Coronary artery (tissue), 2 donors: ENCODE data around the gene DOHH.

ENCODE experiments used
- DNase-seq: peaks from one replicate; pipeline ENCODE4 v3.0.0-alpha.2; 2017; ENCODE audit warnings: low spot score
- H3K27ac ChIP-seq, 2 donors: fragments of 200-600 bp; sonication (generic); one replicate each; pipeline ENCODE4 v1.5.1; 2016 to 2019
- H3K4me3 ChIP-seq: fragments of 200-600 bp; sonication (generic); 2 replicates; pipeline ENCODE4 v1.5.1; 2016; ENCODE audit warnings: mild to moderate bottlenecking, moderate library complexity
- TF ChIP-seq, protein P1 (sequence below): fragments of 200-600 bp; sonication (generic); IDR thresholded peaks from one replicate; pipeline ENCODE4 v1.5.1; 2019; ENCODE audit warnings: antibody characterized with exemption

The DOHH gene

DNA sequence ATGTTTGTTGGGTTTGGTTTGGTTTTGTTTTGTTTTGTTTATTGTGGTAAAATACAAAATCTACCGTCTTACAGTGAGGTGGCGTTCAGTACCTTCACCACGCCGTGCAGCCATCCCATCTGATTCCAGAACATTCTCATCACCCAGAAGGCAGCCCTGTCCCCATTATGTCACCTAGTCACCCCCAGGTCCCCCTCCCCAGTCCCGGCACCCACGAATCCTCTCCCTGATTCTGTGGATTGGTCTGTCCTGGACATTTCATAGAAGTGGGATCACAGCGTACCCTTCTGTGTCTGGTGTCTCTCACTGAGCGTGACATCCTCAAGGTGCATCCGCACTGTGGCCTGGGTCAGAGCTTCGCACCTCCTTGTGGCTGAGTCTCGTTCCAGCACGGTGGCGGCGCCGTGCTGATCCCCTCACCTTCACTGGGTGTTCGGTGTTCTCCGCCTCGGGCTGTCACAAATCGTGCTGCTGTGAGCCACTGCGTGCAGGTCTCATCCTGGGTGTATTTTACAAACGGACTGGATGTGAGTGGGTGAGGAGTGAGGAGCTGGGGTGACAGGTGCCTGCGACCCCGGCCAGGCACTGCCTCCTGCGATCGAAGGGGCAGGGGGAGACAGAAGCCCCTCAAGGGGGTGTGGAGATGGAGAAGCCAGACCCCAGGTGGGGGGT lies 37.9 kb upstream of the DOHH start:
- no peak overlapping the region for H3K27ac ChIP-seq
- TF ChIP-seq, protein P1, sequence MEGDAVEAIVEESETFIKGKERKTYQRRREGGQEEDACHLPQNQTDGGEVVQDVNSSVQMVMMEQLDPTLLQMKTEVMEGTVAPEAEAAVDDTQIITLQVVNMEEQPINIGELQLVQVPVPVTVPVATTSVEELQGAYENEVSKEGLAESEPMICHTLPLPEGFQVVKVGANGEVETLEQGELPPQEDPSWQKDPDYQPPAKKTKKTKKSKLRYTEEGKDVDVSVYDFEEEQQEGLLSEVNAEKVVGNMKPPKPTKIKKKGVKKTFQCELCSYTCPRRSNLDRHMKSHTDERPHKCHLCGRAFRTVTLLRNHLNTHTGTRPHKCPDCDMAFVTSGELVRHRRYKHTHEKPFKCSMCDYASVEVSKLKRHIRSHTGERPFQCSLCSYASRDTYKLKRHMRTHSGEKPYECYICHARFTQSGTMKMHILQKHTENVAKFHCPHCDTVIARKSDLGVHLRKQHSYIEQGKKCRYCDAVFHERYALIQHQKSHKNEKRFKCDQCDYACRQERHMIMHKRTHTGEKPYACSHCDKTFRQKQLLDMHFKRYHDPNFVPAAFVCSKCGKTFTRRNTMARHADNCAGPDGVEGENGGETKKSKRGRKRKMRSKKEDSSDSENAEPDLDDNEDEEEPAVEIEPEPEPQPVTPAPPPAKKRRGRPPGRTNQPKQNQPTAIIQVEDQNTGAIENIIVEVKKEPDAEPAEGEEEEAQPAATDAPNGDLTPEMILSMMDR, result no peak
- DNase-seq, result no peak
- no peak overlapping the region for H3K4me3 ChIP-seq

DNA sequence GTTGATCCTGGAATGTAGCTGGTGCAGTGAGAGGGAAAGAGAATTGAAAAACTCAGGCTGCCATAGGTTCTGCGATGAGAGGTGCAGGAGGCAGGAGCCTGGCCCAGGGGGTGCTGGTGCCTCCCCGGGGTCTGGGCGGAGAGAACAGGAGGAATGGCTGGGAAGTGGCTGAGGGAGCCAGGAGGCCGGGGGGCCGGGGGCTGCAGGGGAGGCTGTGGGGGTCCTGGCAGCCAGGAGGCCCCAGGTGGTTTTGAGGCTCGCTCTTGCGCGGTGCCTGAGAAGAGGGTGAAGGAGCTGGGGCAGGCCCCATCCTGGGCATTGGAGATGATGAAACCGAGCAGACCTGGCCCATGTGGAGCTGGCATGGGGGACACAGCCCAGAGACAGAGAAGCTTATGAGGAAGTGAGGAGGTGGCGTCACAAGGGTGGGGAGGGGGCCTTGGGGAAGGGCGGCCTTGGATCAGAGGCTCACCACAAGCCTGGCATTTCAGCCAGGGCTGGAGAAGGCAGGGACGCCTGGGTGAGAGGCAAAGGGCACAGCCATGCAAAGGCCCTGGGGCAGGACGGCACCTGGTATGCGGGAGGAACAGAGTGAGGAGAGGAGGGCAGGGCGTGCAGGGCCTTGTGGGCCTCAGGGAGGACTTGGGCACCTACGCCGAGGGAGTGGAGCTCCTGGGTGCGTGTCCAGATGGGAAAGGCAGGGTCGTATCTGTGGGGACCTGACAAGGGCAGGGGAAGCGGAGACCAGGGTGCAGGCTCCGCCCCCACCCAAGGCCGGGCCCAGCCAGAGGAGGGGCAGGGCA lies 37.2 kb upstream of the DOHH start:
- no peak overlapping the region for H3K4me3 ChIP-seq
- H3K27ac ChIP-seq, result peak overlapping the region in 1 of 2 donors; percentile 70
- TF ChIP-seq, protein P1, result no peak
- DNase-seq, result no peak

DNA sequence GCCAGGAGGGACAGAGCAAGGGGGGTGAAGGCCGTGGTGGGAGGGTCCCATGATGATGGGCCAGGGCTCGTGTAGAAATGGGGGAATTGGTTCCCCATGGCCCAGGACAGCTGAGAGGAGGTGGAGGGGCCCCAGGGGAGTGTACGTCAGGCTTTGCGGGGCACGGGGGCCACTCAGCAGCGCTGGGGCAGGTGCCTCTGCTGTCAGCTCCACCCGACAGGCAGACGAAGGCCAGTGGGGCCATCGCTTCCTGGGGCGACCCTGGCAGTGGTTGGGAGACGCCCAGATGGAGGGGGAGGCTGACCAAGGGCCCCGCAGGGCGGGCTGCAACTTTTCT lies 36.6 kb upstream of the DOHH start:
- TF ChIP-seq, protein P1, result no peak
- Histone ChIP-seq H3K4me3 (no peak overlapping the region), H3K27ac (peak overlapping the region in 1 of 2 donors; percentile 70)
- no peak for DNase-seq

DNA sequence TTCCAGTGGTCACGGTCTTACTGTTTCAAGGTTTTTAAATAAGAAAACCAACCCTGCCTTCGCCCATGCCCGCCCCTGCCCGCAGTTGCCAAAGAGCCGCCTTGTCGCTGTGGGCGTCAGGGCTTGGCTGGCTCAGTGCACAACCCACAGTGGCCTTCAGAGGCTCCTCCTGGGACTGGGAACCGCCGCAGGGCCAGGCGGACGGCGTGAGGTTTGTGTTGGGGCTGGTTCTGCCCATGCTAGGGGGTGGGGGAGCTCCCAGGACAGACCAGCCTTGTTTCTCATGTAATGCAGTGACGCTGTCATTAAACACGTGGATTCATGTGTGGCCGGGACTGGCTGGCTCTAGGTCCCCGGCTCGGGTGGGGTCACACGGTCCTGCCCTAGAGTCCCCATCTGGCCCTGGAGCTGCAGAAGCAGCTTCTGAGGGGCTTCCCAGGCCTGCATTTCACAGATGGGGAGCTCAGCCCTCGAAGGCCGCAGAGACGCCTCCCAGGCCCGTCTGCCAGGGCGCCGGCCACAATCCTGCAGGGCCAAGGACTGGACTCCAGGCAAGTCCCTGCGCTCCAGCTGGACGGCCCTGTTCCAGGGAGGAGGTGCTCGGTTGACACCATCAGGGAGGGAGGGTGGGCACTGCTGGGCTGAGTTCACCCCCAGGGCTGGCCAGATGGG lies 36.1 kb upstream of the DOHH start:
- H3K4me3 ChIP-seq, result no peak overlapping the region
- no peak for DNase-seq
- TF ChIP-seq, protein P1, result no peak
- peak overlapping the region in 1 of 2 donors; percentile 70 for H3K27ac ChIP-seq

DNA sequence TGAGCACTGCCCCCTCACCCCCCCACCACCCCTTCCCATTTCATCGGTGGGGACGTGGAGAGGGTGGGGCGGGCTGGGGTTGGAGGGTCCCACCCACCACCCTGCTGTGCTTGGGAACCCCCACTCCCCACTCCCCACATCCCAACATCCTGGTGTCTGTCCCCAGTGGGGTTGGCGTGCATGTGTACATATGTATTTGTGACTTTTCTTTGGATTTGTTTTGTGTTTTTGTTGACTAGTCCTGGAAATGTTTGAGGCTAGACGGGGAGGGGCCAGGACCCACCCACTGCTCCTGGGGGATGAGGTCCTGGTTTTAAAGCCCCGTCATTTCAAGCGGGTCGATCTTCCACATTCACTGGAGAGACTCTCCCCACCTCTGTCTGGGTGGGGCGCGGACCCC lies 35.5 kb upstream of the DOHH start:
- Histone ChIP-seq H3K4me3 (no peak overlapping the region), H3K27ac (peak overlapping the region in 1 of 2 donors; percentile 22)
- DNase-seq, result no peak
- TF ChIP-seq, protein P1, result no peak

DNA sequence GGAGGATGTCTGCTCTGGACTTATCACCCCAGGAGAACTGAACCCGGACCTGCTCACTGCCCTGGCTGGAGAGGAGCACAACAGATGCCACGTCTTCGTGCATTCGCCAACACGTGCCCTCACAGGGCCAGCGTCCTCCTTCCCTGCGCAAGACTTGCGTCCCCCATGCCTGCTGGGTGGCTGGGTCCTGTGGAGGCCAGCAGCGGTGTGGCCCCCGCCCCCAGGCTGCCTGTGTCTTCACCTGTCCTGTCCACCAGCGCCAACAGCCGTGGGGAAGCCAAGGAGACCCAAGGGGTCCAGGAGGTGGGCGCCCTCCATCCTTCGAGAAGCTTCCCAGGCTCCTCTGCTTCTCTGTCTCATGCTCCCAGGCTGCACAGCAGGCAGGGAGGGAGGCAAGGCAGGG lies 35.1 kb upstream of the DOHH start:
- TF ChIP-seq, protein P1, result no peak
- DNase-seq, result no peak
- no peak overlapping the region for H3K4me3 ChIP-seq
- H3K27ac ChIP-seq, result peak overlapping the region in 1 of 2 donors; percentile 22
